Raji (cell line): ENCODE data around the gene SERTAD2.

Experiments
- POLR2A ChIP-seq: IDR thresholded peaks from 2 replicates; pipeline ENCODE4 v1.6.1; 2011; ENCODE audit warnings: low read depth, low read length, control low read depth; ENCODE audit not compliant: insufficient read depth

The SERTAD2 gene, protein sequence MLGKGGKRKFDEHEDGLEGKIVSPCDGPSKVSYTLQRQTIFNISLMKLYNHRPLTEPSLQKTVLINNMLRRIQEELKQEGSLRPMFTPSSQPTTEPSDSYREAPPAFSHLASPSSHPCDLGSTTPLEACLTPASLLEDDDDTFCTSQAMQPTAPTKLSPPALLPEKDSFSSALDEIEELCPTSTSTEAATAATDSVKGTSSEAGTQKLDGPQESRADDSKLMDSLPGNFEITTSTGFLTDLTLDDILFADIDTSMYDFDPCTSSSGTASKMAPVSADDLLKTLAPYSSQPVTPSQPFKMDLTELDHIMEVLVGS

DNA sequence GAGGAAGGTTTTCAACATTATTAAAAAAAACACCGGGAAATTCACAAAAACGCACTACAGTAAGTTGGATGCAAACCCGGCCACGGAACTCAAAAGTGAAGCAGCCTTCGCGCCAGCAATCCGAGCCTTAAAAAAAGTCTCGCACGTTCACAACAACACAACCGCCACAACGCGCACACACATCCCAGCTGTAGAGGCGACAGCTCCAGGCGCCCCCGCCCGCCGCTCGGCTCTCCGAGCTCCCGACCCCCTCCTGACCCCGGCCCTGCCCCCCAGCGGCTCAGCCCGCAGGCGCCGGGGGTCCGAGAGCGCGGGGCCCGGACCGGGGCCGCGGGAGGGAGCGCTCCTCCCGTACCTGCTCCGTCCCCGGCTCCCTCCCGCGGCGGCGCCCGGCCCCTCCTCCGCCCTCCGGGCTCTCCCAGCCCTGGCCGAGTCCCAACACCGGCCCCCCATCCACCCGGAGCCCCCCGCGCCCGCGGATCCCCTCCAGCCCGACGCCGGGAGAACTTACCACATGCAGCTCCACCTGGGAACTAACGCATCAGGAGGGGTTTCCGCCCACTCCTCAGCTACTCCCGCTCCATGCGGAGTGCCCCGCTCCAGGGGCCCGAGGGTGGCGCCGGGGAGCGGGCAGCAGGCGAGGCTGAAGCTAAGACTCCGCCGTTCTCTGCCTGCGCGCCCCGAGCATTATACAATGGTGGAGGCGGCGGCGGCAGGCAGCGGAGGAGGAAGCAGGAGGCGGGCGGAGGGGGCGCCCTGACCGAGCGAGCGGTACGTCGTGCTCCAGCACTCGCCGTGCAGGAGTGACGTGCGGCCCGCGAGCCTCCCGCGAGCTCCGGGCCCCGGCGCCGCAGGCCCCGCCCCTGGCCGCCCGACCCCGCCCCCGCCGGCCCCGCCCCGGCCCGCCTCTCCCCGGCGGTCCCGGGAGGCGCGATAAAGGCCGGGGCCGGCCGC, at the start of gene SERTAD2:
Gene SERTAD2, minus strand, starts transcription at position 805 of the 954 bp plus-strand sequence. CDS start 17,042 bp downstream, outside the sequence.
- peak; percentile 85 for TF ChIP-seq POLR2A

- TF ChIP-seq POLR2A = no peak
These were observed 46.6 kb upstream of the SERTAD2 start for GRCh38 chr2:64700133-64700809.

- no peak for TF ChIP-seq POLR2A
These were observed 46.0 kb upstream of the SERTAD2 start for GRCh38 chr2:64699712-64700111.

GRCh38 chr2:64698668-64699444, 45.1 kb upstream of the SERTAD2 start:
- TF ChIP-seq POLR2A = no peak

DNA sequence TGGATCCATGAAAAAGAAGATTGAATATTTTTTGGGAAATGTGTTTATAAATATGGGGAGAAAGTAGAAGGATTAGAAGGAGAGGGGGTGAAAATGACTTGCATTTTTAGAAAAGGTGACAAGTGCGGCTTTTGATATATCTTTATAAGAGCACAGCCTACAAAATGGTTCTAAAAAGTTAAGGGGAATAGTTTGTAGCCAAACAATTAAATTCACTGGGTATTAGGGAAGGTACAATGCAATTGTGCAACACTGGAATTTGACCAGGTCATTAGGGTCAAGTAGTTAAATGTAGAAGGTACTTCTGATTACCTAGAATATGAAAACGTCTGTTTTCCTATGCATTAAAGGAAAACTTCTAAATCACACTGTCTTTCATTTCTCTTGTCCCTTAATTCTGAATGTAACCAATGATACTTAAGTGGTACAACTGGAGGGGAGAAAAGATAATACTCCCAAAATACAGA, 44.5 kb upstream of the SERTAD2 start:
- TF ChIP-seq POLR2A = no peak

DNA sequence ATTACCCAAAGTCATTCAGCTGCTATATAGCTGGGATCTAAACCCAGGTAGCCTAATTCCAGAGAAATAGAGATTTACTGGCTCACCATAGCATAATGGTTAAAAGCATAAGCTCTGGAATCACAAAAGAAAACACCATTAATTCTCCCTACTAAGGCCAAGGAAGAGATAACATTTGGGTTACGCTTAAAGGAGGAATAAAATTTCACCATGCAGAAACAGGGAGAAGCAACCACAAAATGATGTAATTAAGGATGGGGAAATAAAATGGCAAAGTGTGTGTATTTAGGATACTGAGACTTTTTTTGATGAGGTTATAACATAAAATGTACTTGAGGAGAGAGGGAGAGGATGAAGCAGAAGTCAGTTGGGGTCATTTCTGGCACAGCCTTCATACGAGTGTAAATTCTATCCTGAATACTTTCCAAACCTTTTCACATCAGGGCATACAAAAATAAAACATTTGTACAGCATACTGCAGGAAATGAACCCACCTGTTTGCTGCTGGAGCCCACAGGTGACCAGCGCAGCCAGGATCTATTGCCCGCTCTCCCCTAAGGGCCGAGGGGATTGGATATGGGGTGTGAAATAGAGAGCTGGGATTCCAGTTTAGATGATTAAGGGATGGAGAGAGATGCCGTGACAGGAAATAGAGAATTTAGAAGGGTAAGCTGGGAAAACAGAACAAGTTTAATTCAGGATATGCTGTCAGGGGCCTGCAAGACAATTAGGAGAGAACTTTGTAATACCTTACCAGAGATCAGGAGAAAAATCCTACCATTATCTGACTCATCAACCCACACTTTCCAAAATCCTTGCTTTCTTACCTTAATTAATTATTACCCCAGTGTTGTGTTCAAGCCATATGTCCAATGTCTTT, 43.8 kb upstream of the SERTAD2 start:
- TF ChIP-seq POLR2A = no peak

DNA sequence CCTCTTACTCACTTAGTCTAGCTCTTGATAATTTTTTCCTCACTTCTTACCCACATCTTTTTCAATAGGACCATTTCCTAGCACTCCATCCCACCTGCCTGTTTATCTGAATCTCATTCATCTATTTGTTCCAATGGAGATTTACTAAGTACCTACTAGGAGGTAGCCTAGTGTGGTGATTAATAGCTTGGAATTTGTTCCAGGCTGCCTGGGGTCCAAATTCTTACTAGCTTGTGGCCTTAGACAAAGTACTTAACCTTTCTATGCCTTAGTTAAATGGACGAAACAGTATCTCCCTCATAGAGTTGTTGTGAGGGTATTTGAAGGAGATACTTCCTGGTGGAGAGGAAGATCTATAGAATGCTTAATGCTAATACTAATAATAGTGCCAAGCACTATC, 42.9 kb upstream of the SERTAD2 start:
- no peak for TF ChIP-seq POLR2A

DNA sequence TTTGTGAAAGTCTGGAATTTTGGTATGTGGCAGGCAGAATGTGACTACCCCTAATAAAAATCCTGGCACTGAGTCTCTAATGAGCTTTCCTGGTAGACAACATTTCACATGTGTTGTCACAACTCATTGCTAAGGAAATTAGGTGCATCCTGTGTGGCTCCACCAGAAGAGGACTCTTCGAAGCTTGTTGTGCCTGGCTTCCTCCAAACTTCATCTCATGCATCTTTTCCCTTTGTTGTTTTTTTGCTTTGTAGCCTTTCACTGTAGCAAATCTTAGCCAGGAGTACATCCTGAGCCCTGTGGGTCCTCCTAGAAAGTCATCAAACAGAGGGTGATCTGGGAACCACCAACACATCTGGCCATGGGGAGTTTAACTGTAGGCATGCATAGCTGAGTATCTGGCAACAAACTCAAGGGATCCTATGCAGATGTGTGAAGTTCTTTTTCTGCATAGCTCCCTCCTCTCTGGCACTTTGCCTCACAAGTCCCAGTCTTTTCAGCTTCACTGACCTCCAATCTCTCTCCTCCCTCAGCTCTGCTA, 42.1 kb upstream of the SERTAD2 start:
- no peak for TF ChIP-seq POLR2A

GRCh38 chr2:64692401-64692800, 38.7 kb upstream of the SERTAD2 start:
- no peak for TF ChIP-seq POLR2A

DNA sequence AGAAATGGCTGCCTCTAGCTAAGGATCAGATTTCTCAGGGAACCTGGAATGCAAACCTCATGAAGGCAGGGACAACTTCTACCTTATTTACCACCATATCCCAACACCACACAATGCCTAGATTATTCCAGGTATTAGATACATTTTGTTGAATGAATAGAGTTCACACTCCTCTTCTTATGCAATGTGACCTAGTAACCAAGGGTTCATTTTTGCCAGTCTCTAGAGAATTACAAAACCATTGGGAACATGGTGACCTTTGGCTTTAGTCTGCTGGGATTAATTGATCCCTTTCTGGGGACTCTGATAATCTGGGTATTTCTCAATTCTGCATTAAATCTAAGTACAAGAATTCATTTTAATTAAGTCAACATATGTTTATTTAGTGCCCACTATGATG, 35.2 kb upstream of the SERTAD2 start:
- no peak for TF ChIP-seq POLR2A

- TF ChIP-seq POLR2A = no peak
These were observed 32.7 kb upstream of the SERTAD2 start for GRCh38 chr2:64686283-64686956.

DNA sequence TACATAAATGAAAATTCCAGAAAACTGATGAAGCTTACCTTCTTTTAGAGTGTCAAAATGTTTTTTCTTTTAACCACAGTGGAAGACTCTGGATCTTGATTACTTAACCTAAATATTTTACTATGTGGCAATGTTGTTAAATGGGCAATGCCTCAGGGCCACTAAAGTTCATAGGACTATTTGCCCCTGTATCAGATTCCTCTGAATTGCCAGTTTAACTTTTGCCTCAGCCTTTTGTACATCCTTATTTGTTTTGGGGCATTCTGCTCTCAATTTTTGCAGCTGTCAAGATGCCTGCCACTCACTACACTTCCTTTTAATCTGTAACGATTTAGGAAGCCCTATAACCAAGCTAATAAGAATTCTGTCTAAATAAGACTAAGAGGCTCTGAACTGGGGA, 31.7 kb upstream of the SERTAD2 start:
- no peak for TF ChIP-seq POLR2A
